ENCODE data around the gene PLSCR1. TPM values are rescaled to one million over a fixed set of nuclear protein-coding genes. Genes with fewer than 3 reads are reported as not detected.

Gene PLSCR1
- total and polyA plus RNA-seq, 2 of the 4 experiments (the other 2 are of a cell fraction): 5.6 to 13.2 TPM

DNA sequence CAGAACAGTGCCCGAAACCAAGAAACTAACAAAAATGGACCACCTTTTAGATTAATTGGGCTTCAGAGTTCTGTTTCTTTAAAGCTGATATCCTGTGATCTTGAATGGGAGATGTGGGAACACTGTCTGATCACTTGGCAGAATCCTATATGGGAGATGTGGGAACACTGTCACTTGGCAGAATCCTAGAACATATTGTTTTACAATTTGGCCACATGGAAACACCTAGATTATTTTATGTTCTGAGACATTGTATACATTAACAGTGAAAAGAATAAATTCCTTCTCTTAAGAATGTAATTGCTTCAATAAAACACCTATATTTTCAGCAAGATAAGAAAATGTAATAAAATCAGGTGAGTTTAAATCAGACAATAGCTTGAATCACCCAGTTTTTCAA is 44.7 kb downstream of the PLSCR1 start:
- dilution Hi-C loops (cut with HindIII; ENCODE audit: low sequenced_read_pairs, unreplicated experiment) (no loop called here), in situ Hi-C loops (cut with MboI; ENCODE audit: low sequenced_read_pairs) (no loop called here), intact Hi-C loops (cut with micrococcal nuclease) (no loop called here)
- no peaks in the 10 kb centered on the region for H3K36me3 ChIP-seq (ENCODE audit: control insufficient read depth, insufficient read depth, low read length)
- no peaks in the 10 kb centered on the region for H3K9me3 ChIP-seq (ENCODE audit: control insufficient read depth, insufficient read depth, low read length)
- ChIA-PET CTCF (interaction anchor here (0.7 kb wide), 1 partner anchor 69 kb away, joined by 4 read pairs; no protein-coding TSS in a partner anchor), POLR2A (ENCODE audit: unreplicated experiment) (no interaction called here)
- H4K8ac ChIP-seq (ENCODE audit: low read depth in 2 of 2, low read length in 2 of 2): no peak overlapping the region
- no peaks in the 10 kb centered on the region; the same call in 1 of the 2 replicates for H3K9me1 ChIP-seq (ENCODE audit: insufficient read depth, low read length)
- no peak overlapping the region for H3K4me3 ChIP-seq (ENCODE audit: insufficient read depth, low read depth, low read length)
- no peaks in the 10 kb centered on the region for H3K79me1 ChIP-seq (ENCODE audit: low read depth in 1 of 2, low read length in 2 of 2)
- no peak overlapping the region for H2AFZ ChIP-seq (replicated peaks; ENCODE audit: low read length, poor library complexity)
- H4K5ac ChIP-seq (ENCODE audit: low read depth, low read length): no peak overlapping the region
- no CpG with 5 or more reads among the region's 1 CpG for WGBS, 2 experiments (ENCODE audit: extremely low coverage in 2 of 2, insufficient read length in 1 of 2)
- H3K56ac ChIP-seq (ENCODE audit: extremely low read depth, insufficient read depth, low read length): no peak overlapping the region
- H3K27me3 ChIP-seq (ENCODE audit: control insufficient read depth, insufficient read depth, low read length): no peaks in the 10 kb centered on the region
- H3K14ac ChIP-seq (replicated peaks; ENCODE audit: low read depth, low read length): no peak overlapping the region
- DNase-seq (no peak), ATAC-seq (ENCODE audit: low read depth) (no peak)
- H2BK15ac ChIP-seq (ENCODE audit: low read depth, low read length): no peak overlapping the region
- H3K9ac ChIP-seq (ENCODE audit: low read depth, low read length): no peak overlapping the region
- H3K27ac ChIP-seq (ENCODE audit: insufficient read depth, low read length): no peak overlapping the region
- no peaks in the 10 kb centered on the region for H4K20me1 ChIP-seq (ENCODE audit: insufficient read depth, low read length)
- BruUV-seq (replicated peaks): no TSS peak
- H3K4me1 ChIP-seq (ENCODE audit: control insufficient read depth, insufficient read depth, low read length): peaks cover 2% of the 10 kb centered on the region; the same call in 1 of the 2 replicates
- TF ChIP-seq RFX5 (IDR thresholded peaks at IDR 0.05; ENCODE audit: low read depth, low read length) (no peak), CTCF (conservative IDR thresholded peaks at IDR 0.05; ENCODE audit: low read depth, low read length) (no peak), MAFK (IDR thresholded peaks at IDR 0.05; ENCODE audit: low read depth, low read length) (no peak), MXI1 (IDR thresholded peaks at IDR 0.05; ENCODE audit: borderline replicate concordance, low read depth, low read length) (no peak)
- H3K23ac ChIP-seq (ENCODE audit: low read depth, low read length): no peak overlapping the region
- H2AK9ac ChIP-seq (replicated peaks; ENCODE audit: low read depth, low read length, poor library complexity): no peak overlapping the region
- no peak overlapping the region for H2BK120ac ChIP-seq (ENCODE audit: low read depth, low read length)
- no peak overlapping the region for H3K4ac ChIP-seq (ENCODE audit: low read depth, low read length)
- H2BK20ac ChIP-seq (ENCODE audit: low read depth, low read length): no peak overlapping the region
- no peak overlapping the region for H2BK5ac ChIP-seq (ENCODE audit: low read depth, low read length, poor library complexity, severe bottlenecking)
- no peak overlapping the region for H2AK5ac ChIP-seq (ENCODE audit: low read depth, low read length)
- no peak overlapping the region for H4K91ac ChIP-seq (ENCODE audit: insufficient read depth, low read depth, low read length)
- H3K4me2 ChIP-seq (ENCODE audit: low read depth, low read length): no peak overlapping the region
- no peak overlapping the region for H3K18ac ChIP-seq (ENCODE audit: low read depth, low read length)

All from IMR-90 (cell line).